A549 (cell line): ENCODE results near the gene GALNT15.

ENCODE experiments used
- CEBPB ChIP-seq, 2 experiments: fragments of >200 bp in 1 of 2; sonication (Bioruptor Twin) in 1 of 2; formaldehyde crosslinking in 1 of 2; IDR thresholded peaks; 2 replicates each; pipeline ENCODE4 v1.6.1; 2012 to 2016
- NR3C1 ChIP-seq: fragments of >200 bp; sonication (Bioruptor Twin); formaldehyde crosslinking; IDR thresholded peaks from 3 replicates; pipeline ENCODE4 v1.6.1; 2017
- POLR2A ChIP-seq: IDR thresholded peaks from 2 replicates; pipeline ENCODE4 v1.6.1; 2012; ENCODE audit warnings: mild to moderate bottlenecking, low read length
- RAD21 ChIP-seq, 2 experiments: fragments of >200 bp in 1 of 2; sonication (Bioruptor Twin) in 1 of 2; formaldehyde crosslinking in 1 of 2; IDR thresholded peaks in 1 of 2; conservative IDR thresholded peaks in 1 of 2; 2 replicates in 1 of 2; 3 replicates in 1 of 2; pipeline ENCODE4 v1.6.1; 2012 to 2018; ENCODE audit warnings: inconsistent platforms in 1 of 2
- REST ChIP-seq: fragments of 200-600 bp; sonication (generic); IDR thresholded peaks from 2 replicates; pipeline ENCODE4 v1.6.1; 2016; ENCODE audit warnings: antibody characterized with exemption, mild to moderate bottlenecking, moderate library complexity
- TF ChIP-seq, protein P1 (sequence below): IDR thresholded peaks from 2 replicates; pipeline ENCODE4 v1.6.1; 2012
- TF ChIP-seq, protein P2 (sequence below): fragments of >200 bp; sonication (Bioruptor Twin); formaldehyde crosslinking; IDR thresholded peaks from 3 replicates; pipeline ENCODE4 v1.5.1; 2016

GRCh38 chr3:16229681-16230080 lies 55.2 kb downstream of the GALNT15 start:
- TF ChIP-seq POLR2A = no peak
- TF ChIP-seq RAD21 (conservative IDR thresholded peaks at IDR 0.05 in 1 of 2, IDR thresholded peaks at IDR 0.05 in 1 of 2) = no peak
- TF ChIP-seq, protein P1, sequence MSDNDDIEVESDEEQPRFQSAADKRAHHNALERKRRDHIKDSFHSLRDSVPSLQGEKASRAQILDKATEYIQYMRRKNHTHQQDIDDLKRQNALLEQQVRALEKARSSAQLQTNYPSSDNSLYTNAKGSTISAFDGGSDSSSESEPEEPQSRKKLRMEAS = no peak
- TF ChIP-seq, protein P2, sequence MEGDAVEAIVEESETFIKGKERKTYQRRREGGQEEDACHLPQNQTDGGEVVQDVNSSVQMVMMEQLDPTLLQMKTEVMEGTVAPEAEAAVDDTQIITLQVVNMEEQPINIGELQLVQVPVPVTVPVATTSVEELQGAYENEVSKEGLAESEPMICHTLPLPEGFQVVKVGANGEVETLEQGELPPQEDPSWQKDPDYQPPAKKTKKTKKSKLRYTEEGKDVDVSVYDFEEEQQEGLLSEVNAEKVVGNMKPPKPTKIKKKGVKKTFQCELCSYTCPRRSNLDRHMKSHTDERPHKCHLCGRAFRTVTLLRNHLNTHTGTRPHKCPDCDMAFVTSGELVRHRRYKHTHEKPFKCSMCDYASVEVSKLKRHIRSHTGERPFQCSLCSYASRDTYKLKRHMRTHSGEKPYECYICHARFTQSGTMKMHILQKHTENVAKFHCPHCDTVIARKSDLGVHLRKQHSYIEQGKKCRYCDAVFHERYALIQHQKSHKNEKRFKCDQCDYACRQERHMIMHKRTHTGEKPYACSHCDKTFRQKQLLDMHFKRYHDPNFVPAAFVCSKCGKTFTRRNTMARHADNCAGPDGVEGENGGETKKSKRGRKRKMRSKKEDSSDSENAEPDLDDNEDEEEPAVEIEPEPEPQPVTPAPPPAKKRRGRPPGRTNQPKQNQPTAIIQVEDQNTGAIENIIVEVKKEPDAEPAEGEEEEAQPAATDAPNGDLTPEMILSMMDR = no peak
- TF ChIP-seq CEBPB (IDR thresholded peaks at IDR 0.05) = no peak
- TF ChIP-seq NR3C1 = no peak
- no peak for TF ChIP-seq REST
